GM08714 (cell line): Measurements from ENCODE around the gene CABCOCO1.
"Not testable (repeated sequence)": the region's sequence is repeated elsewhere in the genome, so short reads cannot be mapped to it uniquely, and the experiment has no call there.

ENCODE experiments used
- H3K4me3 ChIP-seq: fragments of 200-500 bp; sonication (Bioruptor generic); 2 replicates; pipeline ENCODE4 v1.5.1; 2014; ENCODE audit warnings: mild to moderate bottlenecking, low read length, inconsistent platforms
- ZNF274 ChIP-seq: IDR thresholded peaks from 2 replicates; pipeline ENCODE4 v1.6.1; 2012; ENCODE audit warnings: mild to moderate bottlenecking, low read depth, low read length

CABCOCO1 gene

DNA sequence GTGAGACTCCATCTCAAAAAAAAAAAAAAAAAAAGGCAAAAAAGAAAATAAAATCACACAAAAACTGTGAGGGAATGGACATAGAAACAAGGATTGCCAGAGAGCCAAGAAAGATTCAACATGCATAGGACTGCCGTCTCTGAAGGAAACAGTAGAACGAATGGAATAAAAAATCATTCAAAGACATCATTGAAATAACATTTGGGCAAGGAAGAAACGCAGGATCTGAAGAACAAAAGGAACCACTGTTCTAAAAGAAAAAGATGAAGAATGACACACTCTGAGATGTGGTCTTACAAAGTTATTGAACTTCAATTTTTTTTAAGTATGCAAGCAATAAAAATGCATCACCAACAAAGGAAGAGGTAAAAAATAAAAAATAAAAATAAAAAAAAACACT lies 57.2 kb downstream of the CABCOCO1 start:
- H3K4me3 ChIP-seq, result no peak overlapping the region
- TF ChIP-seq ZNF274, result no peak

DNA sequence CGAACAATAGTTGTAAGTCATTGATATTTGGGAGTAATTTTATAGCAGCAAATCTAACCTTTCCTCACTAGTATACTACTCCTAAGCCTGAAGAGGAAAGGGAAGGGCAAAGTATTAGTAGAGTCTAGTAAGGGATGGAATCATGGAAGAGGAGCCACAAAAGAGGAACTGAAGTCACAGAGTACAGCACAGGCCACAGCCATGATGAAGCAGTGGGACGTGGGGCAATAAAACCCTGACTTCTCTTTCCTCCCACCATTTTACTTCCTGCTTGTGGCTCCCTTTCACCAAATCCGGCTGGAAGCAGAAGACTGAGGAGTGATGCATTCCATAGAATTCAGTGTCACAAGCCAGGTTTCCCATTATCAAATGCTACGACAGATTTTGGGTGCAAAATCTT lies 58.7 kb downstream of the CABCOCO1 start:
- no peak for TF ChIP-seq ZNF274
- no peak overlapping the region for H3K4me3 ChIP-seq

DNA sequence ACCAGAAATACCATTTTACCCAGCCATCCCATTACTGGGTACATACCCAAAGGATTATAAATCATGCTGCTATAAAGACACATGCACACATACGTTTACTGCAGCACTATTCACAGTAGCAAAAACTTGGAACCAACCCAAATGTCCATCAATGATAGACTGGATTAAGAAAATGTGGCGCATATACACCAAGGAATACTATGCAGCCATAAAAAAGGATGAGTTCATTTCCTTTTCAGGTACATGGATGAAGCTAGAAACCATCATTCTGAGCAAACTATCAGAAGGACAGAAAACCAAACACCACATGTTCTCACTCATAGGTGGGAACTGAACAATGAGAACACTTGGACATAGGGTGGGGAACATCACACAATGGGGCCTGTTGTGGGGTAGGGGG lies 62.5 kb downstream of the CABCOCO1 start:
- H3K4me3 ChIP-seq, result not testable (repeated sequence)

DNA sequence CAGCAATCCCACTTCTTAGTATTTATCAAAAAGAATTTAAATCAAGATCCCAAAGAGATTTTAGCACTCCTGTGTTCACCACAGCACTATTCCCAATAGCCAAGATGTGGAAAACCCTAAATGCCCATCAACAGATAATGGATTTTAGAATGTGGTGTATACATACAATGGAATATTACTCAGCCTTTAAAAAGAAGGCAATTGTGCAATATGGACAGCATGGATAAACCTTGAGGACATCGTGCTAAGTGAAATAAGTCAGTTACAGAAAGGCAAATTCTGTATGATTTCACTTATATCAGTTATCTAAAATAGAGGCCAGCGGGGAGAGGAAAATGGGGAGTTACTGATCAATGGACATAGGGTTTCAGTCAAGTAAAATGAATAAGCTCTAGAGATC lies 66.9 kb downstream of the CABCOCO1 start:
- no peak for TF ChIP-seq ZNF274
- H3K4me3 ChIP-seq, result no peak overlapping the region

DNA sequence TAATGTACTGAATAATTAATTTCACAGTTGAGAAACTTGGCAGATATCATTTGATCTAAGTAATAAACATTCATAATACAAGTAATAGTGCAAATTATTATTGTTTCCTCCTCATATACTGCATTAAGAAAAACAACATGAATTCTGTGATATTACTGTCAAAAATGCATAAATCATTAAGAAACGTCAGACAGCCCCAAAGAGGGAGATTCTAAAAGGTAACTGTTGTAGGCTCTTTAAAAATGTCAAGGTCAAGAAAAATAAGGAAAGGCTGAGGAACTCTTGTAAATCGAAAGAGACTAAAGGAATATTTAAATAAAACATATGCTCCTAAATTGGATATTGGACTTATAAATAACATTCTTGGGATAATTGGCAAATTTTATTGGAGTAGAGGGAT lies 67.9 kb downstream of the CABCOCO1 start:
- H3K4me3 ChIP-seq, result no peak overlapping the region
- no peak for TF ChIP-seq ZNF274

DNA sequence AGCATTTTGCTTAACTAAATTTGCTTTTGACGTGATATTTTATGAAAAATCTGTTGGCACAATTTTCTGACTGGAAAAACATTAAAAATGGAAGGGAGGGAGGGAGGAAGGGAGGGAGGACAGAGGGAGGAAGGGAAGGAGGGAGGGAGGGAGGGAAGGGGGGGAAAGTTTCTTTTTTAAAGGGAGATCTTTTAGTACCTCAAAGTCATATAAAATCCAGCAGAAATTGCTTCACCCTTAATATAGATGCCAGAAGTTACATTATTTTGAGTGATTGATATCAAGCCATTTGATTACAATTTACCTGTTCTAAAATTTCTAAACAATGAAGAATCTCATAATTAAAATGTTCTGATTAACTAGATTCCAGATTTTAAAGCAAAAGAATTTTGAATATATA lies 68.9 kb downstream of the CABCOCO1 start:
- no peak for TF ChIP-seq ZNF274
- no peak overlapping the region for H3K4me3 ChIP-seq

DNA sequence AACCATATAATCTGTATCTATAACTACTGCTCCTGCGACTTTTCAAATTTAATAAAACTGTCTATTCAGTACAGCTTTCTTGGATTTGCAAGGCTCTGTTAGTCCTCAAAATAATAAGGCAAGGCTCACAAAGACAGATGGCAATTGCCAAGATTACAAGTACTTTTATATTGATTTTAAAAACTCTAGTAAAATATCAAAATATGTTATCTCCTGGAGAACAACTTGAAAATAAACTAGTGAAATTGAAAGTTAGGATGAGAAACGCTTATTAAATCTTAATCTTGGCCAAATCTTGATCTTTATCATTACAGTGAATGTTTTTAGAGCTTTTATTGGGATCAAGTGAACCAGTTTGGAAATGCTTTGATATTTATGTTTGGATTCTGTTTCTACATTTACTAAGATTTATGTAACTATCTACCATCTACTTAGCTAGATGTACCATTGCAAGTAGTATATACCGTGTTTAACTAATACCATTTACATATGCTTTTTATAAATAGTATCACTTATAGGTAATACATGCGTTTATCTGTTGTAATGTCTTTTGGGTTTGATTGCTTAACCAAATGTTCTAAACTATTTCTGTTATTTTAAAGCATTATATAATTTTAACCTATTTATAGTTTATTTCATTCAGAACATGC lies 70.0 kb downstream of the CABCOCO1 start:
- H3K4me3 ChIP-seq, result no peak overlapping the region
- no peak for TF ChIP-seq ZNF274

DNA sequence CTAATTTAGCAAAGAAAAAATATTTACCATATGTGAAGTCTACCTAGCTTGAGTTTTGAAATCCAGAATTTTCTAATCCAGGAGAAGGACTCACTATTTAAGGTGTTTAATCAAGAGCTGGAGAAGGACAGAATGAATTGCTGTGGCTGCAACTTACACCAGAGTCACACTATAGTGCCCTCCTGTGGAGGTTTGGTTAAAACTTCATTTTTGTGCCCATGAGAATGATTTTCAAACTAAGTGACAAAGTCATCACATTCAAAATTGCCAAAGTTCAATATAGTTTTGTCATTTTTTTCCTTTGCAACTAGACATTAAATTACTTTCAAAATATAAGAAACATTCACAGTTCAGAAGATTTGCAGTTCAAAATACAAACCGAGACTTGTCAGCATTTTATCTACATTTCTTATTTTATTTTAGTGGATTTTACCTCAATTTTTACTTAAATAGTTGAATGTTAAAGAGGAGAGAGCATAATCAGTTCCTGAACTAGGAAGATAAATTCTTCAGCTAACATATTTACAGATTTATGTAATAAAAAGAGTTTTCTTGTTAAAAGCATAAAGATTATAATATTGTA lies 70.7 kb downstream of the CABCOCO1 start:
- no peak overlapping the region for H3K4me3 ChIP-seq
- TF ChIP-seq ZNF274, result no peak

DNA sequence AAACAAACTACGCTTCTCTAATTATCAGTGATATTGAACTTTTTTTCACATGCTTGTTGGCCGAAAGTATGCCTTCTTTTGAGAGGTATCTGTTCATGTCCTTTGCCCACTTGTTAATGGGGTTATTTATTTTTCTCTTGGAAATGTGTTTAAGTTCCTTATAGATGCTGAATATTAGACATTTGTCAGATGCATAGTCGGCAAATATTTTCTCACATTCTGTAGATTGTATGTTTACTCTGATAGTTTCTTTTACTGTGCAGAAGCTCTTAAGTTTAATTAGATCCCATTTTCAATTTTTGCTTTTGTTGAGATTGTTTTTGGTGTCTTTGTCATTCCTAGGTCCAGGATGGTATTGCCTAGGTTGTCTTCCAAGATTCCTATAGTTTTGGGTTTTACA lies 73.2 kb downstream of the CABCOCO1 start:
- TF ChIP-seq ZNF274, result no peak
- H3K4me3 ChIP-seq, result no peak overlapping the region

DNA sequence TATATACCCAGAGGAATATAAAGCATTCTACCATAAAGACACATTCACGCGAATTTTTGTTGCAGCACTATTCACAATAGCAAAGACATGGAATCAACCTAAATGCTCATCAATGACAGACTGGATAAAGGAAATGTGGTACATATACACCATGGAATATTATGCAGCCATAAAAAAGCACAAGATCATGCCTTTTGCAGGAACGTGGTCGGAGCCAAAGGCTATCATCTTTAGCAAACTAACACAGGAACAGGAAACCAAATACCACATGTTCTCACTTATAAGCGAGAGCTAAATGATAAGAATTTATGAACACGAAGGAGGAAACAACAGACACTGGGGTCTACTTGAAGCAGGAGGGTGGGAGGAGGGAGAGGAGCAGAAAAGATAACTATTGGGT lies 74.7 kb downstream of the CABCOCO1 start:
- not testable (repeated sequence) for H3K4me3 ChIP-seq

DNA sequence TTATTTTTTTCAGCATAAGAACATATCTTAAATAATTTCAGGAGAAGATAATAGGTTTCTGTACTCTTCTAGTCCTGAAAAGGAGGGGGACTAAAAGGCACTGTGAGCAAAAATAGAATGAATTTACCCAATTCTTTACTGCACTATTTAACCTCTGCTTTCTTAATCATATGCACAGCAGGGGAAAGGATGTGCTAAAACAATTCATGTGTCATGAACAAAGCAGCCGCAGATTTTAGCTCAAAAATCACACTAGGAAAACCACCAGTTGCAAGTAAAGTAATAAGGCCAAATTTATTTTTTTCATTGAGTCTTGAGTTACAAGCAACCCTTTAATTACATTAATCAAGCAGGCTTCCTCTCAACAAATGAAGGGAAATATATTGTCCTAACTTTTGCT lies 80.1 kb downstream of the CABCOCO1 start:
- H3K4me3 ChIP-seq, result no peak overlapping the region
- TF ChIP-seq ZNF274, result no peak

DNA sequence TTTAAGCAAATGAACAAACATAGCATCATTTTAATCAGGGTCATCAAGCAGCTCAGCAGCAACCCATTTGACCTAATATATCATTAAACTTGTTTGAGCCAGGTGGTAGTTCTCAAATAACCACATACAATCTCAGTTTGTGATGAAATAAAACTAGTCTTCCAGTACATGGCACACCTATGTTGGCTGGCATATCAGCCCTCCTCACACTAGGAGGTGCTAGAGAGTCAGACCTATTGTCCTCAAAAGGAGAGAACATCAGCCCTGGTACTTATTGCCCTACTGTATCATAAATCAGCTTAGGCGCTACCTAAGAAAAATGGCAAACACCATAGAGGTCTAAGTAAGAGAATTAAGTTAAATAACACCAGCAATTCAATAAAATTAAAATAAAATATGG lies 81.7 kb downstream of the CABCOCO1 start:
- H3K4me3 ChIP-seq, result no peak overlapping the region
- no peak for TF ChIP-seq ZNF274

DNA sequence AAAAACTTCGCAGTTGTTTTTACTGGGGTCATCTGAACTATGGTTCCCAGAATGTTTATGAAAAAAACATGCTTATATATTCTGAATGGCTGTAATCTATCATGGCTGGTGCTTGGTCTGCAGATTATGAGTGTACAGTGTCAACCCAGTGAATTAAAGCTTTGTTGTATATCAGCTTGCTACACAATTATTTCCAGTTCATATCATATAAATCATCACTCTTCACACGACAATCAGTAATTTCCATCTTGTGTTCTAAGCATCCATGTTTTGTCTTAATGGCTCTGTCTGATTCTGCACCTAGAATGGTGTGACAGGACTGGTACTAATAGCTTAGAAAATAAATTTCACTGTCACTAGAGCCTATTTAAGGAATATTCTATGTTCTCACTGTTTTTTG lies 83.6 kb downstream of the CABCOCO1 start:
- no peak overlapping the region for H3K4me3 ChIP-seq

DNA sequence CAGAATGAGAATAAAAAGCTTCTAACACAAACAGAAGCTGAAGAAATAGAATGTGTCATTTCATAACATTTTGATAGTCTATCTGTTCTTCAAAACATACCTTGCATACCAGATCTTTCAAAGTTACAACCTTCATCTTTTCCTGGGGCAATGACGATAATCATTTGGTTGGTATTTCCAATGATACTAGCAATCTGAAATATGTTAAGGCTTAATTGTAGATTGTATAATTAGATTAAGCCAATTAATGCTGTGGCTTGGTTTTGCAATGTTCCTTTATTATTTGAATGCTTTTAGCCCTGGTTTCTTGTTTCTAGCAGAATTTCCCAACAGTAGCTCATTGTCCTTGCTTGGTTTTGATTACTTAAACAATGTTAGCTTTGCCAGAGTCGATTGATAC lies 84.6 kb downstream of the CABCOCO1 start:
- no peak overlapping the region for H3K4me3 ChIP-seq
- no peak for TF ChIP-seq ZNF274

More for the DNA sequence above, 83.6 kb downstream of the CABCOCO1 start:
- TF ChIP-seq ZNF274, result no peak

DNA sequence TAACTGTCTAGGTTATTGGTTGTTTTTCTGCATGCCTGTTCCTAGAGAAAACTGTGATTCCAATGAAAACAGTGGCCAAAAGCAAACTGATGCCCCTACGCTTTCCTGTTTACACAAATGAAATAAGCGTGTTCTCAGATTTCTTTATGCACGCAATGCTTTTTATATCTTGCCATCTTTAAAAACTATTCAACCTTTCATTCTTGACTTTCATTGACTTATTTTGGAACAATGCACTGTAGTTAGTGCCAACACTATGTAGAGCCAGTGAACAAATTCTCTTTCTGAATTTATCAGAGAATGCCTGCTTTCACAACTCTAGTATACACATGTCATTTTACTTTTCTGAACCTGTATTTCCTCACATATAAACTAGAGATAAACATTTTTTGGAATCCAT lies 86.6 kb downstream of the CABCOCO1 start:
- no peak overlapping the region for H3K4me3 ChIP-seq
- no peak for TF ChIP-seq ZNF274

DNA sequence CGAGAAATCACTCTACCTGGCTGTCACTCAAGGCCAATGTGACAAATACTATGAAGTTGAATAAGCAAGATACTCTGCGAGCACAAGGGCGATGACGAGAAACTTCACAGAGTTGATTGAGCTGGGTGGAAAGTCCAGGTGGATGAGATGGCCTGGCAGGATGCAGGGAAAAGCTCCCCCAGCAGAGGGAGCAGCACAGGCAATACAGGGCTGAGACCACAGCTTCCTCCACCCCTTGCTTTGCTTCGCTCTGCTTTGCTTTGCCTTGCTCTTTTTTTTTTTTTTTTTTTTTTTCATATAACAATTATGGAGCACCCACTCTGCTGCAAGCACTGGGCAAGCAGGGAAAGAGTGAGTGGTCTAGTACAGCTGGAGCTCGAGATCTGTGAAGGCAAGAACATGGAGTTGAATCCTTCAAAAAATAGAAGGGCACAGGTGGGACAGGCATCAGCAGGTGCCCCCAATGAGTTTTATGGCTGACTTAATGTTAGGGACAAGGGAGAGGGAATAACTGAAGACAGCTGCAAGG lies 88.3 kb downstream of the CABCOCO1 start:
- no peak overlapping the region; the same call in 1 of the 2 replicates for H3K4me3 ChIP-seq
- TF ChIP-seq ZNF274, result no peak
